Measurements from ENCODE around the gene IER5.

IER5 gene

GRCh38 chr1:181134543-181135436 lies 46.3 kb downstream of the IER5 start:
- no peak for DNase-seq (ENCODE audit: low spot score)

- peak; percentile 58 for DNase-seq (ENCODE audit: low spot score)
Measured at GRCh38 chr1:181135437-181135731, 46.9 kb downstream of the IER5 start.

- DNase-seq (ENCODE audit: low spot score), result peak; percentile 69
Measured at GRCh38 chr1:181135815-181136737, 47.6 kb downstream of the IER5 start.

- no peak for DNase-seq (ENCODE audit: low spot score)
Measured at GRCh38 chr1:181136738-181137122, 48.2 kb downstream of the IER5 start.

GRCh38 chr1:181137217-181137743 lies 48.8 kb downstream of the IER5 start:
- no peak for DNase-seq (ENCODE audit: low spot score)

- DNase-seq (ENCODE audit: low spot score), result no peak
Measured at GRCh38 chr1:181139631-181140061, 51.1 kb downstream of the IER5 start.

- DNase-seq (ENCODE audit: low spot score), result no peak
Measured at GRCh38 chr1:181140398-181140797, 51.9 kb downstream of the IER5 start.

GRCh38 chr1:181140891-181141290 lies 52.4 kb downstream of the IER5 start:
- no peak for DNase-seq (ENCODE audit: low spot score)

- DNase-seq (ENCODE audit: low spot score), result no peak
Measured at GRCh38 chr1:181141431-181141910, 53.0 kb downstream of the IER5 start.
